Fibroblast of skin of right biceps (primary cell): Measurements from ENCODE around the gene AGK.
"Not testable (repeated sequence)": the region's sequence is repeated elsewhere in the genome, so short reads cannot be mapped to it uniquely, and the experiment has no call there.

Experiments
- DNase-seq: peaks from one replicate; pipeline ENCODE4 v3.0.0-alpha.2; 2013

The AGK gene

DNA sequence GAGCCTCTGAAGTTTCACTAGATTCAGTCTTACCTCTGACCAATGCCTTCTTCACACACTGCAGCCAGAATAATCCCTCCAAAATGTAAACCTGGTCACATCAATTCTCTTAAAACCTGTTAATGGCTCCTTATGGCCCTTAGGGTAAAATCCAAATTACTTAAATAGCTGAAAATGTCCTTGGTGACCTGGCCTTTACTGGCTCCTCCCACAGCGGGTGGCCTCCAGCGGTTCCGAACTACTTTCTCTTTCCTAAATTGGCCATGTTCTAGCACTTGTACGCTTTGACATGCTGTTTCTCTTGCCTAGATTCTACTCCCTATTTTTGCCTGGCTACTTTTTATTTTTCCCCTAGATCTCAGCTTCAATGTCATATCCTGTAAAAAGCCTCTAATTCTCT is 36.1 kb downstream of the AGK start:
- no peak for DNase-seq

DNA sequence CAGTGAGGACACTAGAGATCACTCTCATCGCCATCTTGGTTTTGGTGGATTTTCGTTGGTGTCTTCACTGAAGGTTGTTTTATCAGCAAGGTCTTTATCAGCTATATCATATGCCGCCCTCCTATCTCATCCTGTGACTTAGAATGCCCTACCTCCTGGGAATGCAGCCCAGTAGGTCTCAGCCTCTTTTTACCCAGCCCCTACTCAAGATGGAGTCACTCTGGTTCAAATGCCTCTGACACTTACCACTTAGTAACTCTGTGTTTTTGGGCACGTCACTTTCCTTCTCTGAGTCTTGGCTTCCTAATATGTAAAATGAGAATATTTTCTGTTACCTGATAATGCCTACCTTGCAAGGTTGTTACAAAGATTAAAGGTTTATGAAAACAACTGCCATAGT is 37.7 kb downstream of the AGK start:
- DNase-seq = no peak

DNA sequence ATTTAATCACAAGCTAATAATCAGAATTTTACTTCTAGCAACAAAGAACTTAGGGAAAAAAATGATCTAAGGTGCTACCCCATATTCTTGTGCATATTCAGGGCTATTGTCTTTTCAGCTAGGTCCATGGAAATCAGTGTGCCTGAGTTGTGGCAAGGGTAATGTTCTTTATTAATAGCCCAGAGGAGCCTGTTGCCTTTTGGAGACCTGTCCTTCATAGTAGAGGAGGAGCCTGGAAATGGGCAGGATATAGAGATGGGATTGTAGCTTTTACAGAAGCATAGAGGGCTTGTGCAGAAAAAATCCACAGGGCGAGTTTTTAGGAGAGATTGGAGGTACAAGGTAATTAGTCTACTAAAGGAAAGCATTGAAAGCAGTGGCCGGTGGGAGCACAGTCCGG is 38.9 kb downstream of the AGK start:
- no peak for DNase-seq

GRCh38 chr7:141590666-141591065 is 39.5 kb downstream of the AGK start:
- DNase-seq = no peak

GRCh38 chr7:141593134-141593533 is 41.9 kb downstream of the AGK start:
- peak; percentile 72 for DNase-seq

DNA sequence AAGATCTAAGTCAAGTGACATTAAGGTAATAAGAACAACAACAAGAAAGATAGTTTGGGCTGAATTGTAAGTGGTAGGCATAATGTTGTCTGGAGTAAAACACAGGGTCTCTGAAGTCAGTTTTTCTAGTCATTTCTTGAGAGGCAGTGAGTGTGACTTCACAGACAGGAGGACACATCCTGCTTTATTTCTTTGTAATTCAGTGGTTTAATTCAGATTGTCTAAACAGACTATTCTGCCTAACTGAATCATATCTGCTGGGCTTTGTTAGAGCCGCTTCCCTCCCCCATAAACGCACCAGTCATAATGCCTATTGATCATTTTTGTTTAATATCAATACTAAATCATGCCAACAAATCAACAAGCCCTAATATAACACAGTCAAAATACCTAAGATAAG is 46.8 kb downstream of the AGK start:
- no peak for DNase-seq

GRCh38 chr7:141598408-141598807 is 47.2 kb downstream of the AGK start:
- DNase-seq = no peak

- DNase-seq = no peak
These were observed 49.2 kb downstream of the AGK start for GRCh38 chr7:141600168-141601006.

GRCh38 chr7:141609576-141609975 is 58.4 kb downstream of the AGK start:
- DNase-seq = no peak

- DNase-seq = no peak
These were observed 59.5 kb downstream of the AGK start for GRCh38 chr7:141610671-141611070.

- no peak for DNase-seq
These were observed 61.7 kb downstream of the AGK start for GRCh38 chr7:141612861-141613260.

- DNase-seq = no peak
These were observed 66.1 kb downstream of the AGK start for GRCh38 chr7:141617280-141617679.

DNA sequence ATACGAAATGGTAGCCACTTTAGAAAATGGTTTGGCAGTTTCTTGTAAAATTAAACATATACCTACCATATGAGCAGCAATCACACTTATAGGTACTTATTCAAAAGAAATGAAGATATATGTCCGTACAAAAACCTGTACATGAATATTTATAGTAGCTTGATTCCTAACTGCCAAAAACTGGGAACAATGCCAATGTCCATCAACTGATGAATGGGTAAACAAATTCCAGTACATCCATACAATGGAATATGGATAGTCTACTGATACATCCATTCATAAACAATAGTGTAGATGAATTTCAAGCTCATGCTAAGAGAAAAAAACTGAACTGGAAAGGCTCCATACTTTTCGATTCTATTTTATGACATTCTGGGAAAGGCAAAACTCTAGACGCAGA is 68.5 kb downstream of the AGK start:
- no peak for DNase-seq

DNA sequence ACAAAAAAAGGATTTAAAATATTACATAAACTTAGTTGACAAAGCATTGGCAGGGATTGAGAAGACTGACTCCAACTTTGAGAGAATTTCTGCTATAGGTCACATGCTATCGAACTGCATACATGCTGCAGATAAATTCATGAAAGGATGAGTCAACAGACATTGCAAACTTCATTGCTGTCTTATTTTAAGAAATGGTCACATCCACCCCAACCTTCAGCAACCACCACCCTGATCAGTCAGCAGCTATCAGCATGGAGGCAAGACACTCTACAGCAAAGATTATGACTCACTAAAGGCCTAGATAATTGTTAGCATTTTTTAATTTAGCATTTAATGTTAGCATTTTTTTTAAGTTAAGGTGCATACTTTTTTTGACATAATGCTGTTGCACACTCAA is 73.6 kb downstream of the AGK start:
- peak; percentile 4 for DNase-seq

DNA sequence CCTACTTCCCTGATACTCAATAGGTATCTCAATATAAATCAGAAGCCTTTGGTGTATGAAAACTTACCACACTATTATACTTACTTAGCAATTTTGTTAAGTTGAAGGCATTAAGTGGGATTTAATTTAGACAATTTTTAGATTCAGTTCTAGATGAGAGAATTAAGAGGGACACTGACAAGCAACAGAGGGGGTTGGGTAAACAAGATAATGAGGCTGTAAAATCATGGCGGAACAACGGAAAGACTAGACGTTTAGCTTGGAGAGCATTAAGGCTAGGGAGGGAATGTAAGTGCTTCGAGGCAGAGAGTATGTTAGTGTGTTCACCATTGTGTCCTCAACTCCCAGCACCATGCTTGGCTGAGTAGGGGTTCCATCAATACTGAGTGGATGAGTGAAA is 79.4 kb downstream of the AGK start:
- DNase-seq = no peak

DNA sequence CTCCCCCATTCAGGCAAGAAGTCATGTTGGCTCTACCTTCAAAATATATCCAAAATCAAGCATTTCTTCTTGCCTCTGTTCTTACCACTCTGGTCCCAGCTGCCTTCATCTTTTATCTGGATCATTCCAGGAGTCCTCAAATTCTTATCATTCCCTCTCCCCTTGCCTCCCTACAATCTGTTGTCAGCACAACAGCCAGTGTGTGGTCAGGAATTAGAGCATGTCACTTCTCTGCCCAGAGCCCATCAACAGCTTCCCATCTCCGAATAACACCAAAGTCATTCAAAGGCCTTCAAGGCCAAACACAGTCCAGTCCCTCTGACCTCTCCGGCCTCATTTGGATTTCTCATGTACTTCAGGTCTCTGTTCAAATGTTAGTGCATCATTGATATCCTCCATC is 80.3 kb downstream of the AGK start:
- no peak for DNase-seq

DNA sequence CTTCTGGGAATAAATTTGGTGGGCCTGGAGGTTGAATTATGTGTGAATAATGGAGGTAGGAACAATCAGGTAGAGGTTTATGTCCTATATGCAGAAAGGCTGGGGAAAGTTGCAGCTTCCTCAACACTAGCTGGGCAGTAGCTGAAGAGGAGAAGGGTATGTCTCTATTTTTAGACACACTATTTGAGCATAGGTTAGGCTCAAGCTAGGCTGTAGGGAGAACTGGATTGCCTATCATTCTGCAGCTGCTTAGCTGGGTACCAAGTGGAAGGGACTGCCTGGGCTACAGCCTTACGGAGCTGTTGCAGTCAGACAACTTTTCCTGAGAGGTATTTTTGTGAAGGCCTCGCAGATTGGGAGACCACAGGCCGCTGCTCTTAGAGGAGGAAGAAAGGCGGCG is 82.9 kb downstream of the AGK start:
- DNase-seq = no peak

GRCh38 chr7:141636053-141636452 is 84.8 kb downstream of the AGK start:
- DNase-seq = no peak

- no peak for DNase-seq
These were observed 89.1 kb downstream of the AGK start for GRCh38 chr7:141640239-141640840.

- no peak for DNase-seq
These were observed 90.7 kb downstream of the AGK start for GRCh38 chr7:141641876-141642275.

DNA sequence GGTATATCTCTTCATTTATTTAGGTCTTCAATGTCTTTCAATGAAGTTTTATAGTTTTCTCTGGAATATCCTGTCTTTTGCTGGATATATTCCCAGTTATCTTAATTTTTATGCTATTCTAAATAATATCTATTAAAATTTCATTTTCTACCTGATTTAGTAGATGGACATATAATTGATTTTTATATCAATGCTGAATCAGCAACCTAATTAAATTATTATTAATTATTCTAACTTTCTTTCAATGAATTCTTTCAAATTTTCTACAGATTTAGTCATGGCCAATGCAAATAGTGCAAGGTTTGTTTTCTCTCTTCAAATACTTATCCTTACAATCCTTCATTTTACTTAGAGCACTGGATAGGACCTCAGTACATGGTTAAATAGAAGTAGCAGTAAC is 94.0 kb downstream of the AGK start:
- no peak for DNase-seq

DNA sequence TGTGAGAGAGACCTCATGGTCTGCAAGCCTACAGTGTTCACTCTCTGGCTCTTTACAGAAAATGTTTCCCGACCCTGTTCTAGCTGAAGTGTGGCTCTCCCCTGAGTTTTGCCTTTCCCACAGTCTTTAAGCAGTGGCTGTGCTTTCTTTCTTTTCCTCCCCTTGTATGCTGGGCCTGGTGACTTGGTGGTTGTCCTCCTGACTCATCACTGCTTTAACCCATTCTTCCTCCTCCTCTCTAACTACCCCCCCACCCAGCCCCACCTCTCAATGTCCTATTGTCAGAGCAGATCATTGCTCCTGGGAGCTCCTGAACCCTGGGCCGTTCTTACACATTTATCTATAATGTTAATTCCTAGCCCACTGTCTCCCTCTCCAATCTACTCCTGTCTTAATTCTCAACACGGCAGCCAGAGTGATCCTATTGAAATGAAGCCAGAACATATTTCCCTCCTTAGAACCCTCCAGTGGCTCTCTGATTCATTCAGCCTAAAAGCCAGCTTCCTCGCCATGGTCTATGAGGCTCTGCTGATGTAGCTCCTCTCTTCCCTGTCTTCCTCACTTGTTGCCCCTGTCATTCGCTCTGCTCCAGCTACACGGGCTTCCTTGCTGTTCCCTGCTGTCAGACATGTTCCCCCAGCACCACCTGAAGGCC is 95.7 kb downstream of the AGK start:
- peak; percentile 10 for DNase-seq

- DNase-seq = not testable (repeated sequence)
These were observed 96.5 kb downstream of the AGK start for GRCh38 chr7:141647701-141648100.
